Measurements from ENCODE around the gene FHIT. TPM values are rescaled to one million over a fixed set of nuclear protein-coding genes. Genes with fewer than 3 reads are reported as not detected.

FHIT gene
- total and polyA plus RNA-seq, 2 of the 4 experiments (the other 2 are of a cell fraction): 0.07 TPM; not detected in 1

DNA sequence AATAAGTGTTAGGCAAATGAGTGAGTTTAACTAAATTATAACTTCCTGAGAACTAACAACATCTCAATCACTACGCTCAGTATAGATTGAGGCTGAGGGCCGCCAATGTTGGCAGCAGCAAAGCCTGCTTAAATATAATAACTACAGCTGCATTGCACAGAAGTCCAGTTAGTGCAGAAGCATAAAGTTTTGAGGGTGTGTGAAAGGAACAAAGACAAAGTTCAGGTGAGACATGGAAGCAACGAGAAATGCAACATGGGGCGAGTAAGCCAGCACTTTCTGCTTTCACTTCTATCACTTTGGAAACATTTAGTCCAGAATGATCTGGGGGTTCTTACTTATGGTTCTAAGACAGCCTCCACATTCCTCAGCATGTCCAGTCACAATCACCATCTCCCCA lies 1149.1 kb downstream of the FHIT start:
- POLR2A ChIA-PET (ENCODE audit: unreplicated experiment): no interaction called here
- no peak overlapping the region for H3K56ac ChIP-seq (ENCODE audit: extremely low read depth, insufficient read depth, low read length)
- H4K8ac ChIP-seq (ENCODE audit: low read depth in 2 of 2, low read length in 2 of 2): no peak overlapping the region
- no peak overlapping the region for H3K27ac ChIP-seq (ENCODE audit: insufficient read depth, low read length)
- H4K20me1 ChIP-seq (ENCODE audit: insufficient read depth, low read length): no peaks in the 10 kb centered on the region
- ATAC-seq (ENCODE audit: low read depth) (no peak), DNase-seq (no peak)
- no TSS peak for BruUV-seq (replicated peaks)
- H2BK120ac ChIP-seq (ENCODE audit: low read depth, low read length): no peak overlapping the region
- H3K9ac ChIP-seq (ENCODE audit: low read depth, low read length): no peak overlapping the region
- no peak overlapping the region for H4K91ac ChIP-seq (ENCODE audit: insufficient read depth, low read depth, low read length)
- WGBS, 2 experiments (ENCODE audit: extremely low coverage in 2 of 2, insufficient read length in 1 of 2): no CpG with 5 or more reads among the region's 4 CpGs
- 0 out of 2 replicates have a peak, but pooled peaks cover 1% of the 10 kb centered on the region for H3K9me3 ChIP-seq (ENCODE audit: control insufficient read depth, insufficient read depth, low read length)
- TF ChIP-seq CHD1 (IDR thresholded peaks at IDR 0.05; ENCODE audit: low read depth, low read length) (no peak), FOS (IDR thresholded peaks at IDR 0.05; ENCODE audit: low read depth, low read length) (no peak), MAZ (IDR thresholded peaks at IDR 0.05; ENCODE audit: borderline replicate concordance, low read depth, low read length) (no peak), CEBPB (IDR thresholded peaks at IDR 0.05; ENCODE audit: low read depth, low read length) (no peak), RFX5 (IDR thresholded peaks at IDR 0.05; ENCODE audit: low read depth, low read length) (no peak), SMC3 (IDR thresholded peaks at IDR 0.05; ENCODE audit: low read depth, low read length) (no peak), BHLHE40 (IDR thresholded peaks at IDR 0.05; ENCODE audit: low read depth, low read length) (no peak), POLR2A (IDR thresholded peaks at IDR 0.05; ENCODE audit: low read depth, low read length) (no peak), MXI1 (IDR thresholded peaks at IDR 0.05; ENCODE audit: borderline replicate concordance, low read depth, low read length) (no peak), RAD21 (IDR thresholded peaks at IDR 0.05; ENCODE audit: low read length) (no peak), MAFK (IDR thresholded peaks at IDR 0.05; ENCODE audit: low read depth, low read length) (no peak), NFE2L2 (IDR thresholded peaks at IDR 0.05; ENCODE audit: low read depth, low read length) (no peak)
- TF ChIP-seq, protein P1, sequence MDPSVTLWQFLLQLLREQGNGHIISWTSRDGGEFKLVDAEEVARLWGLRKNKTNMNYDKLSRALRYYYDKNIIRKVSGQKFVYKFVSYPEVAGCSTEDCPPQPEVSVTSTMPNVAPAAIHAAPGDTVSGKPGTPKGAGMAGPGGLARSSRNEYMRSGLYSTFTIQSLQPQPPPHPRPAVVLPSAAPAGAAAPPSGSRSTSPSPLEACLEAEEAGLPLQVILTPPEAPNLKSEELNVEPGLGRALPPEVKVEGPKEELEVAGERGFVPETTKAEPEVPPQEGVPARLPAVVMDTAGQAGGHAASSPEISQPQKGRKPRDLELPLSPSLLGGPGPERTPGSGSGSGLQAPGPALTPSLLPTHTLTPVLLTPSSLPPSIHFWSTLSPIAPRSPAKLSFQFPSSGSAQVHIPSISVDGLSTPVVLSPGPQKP (IDR thresholded peaks at IDR 0.05; ENCODE audit: borderline replicate concordance, low read depth, low read length): no peak
- TF ChIP-seq, protein P2, sequence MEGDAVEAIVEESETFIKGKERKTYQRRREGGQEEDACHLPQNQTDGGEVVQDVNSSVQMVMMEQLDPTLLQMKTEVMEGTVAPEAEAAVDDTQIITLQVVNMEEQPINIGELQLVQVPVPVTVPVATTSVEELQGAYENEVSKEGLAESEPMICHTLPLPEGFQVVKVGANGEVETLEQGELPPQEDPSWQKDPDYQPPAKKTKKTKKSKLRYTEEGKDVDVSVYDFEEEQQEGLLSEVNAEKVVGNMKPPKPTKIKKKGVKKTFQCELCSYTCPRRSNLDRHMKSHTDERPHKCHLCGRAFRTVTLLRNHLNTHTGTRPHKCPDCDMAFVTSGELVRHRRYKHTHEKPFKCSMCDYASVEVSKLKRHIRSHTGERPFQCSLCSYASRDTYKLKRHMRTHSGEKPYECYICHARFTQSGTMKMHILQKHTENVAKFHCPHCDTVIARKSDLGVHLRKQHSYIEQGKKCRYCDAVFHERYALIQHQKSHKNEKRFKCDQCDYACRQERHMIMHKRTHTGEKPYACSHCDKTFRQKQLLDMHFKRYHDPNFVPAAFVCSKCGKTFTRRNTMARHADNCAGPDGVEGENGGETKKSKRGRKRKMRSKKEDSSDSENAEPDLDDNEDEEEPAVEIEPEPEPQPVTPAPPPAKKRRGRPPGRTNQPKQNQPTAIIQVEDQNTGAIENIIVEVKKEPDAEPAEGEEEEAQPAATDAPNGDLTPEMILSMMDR (conservative IDR thresholded peaks at IDR 0.05; ENCODE audit: low read depth, low read length): no peak
- TF ChIP-seq, protein P3, sequence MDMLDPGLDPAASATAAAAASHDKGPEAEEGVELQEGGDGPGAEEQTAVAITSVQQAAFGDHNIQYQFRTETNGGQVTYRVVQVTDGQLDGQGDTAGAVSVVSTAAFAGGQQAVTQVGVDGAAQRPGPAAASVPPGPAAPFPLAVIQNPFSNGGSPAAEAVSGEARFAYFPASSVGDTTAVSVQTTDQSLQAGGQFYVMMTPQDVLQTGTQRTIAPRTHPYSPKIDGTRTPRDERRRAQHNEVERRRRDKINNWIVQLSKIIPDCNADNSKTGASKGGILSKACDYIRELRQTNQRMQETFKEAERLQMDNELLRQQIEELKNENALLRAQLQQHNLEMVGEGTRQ (IDR thresholded peaks at IDR 0.05; ENCODE audit: low read depth, low read length): no peak
- CTCF ChIA-PET: no interaction called here
- intact Hi-C loops (cut with micrococcal nuclease) (no loop called here), in situ Hi-C loops (cut with MboI; ENCODE audit: low sequenced_read_pairs) (no loop called here), dilution Hi-C loops (cut with HindIII; ENCODE audit: low sequenced_read_pairs, unreplicated experiment) (no loop called here)
- H2AK9ac ChIP-seq (replicated peaks; ENCODE audit: low read depth, low read length, poor library complexity): no peak overlapping the region
- no peak overlapping the region for H3K18ac ChIP-seq (ENCODE audit: low read depth, low read length)
- no peak overlapping the region for H3K4ac ChIP-seq (ENCODE audit: low read depth, low read length)
- H2BK5ac ChIP-seq (ENCODE audit: low read depth, low read length, poor library complexity, severe bottlenecking): no peak overlapping the region
- no peak overlapping the region for H2BK15ac ChIP-seq (ENCODE audit: low read depth, low read length)
- no peak overlapping the region for H3K4me2 ChIP-seq (ENCODE audit: low read depth, low read length)
- no peaks in the 10 kb centered on the region for H3K36me3 ChIP-seq (ENCODE audit: control insufficient read depth, insufficient read depth, low read length)
- H4K5ac ChIP-seq (ENCODE audit: low read depth, low read length): no peak overlapping the region
- no peak overlapping the region for H2AFZ ChIP-seq (replicated peaks; ENCODE audit: low read length, poor library complexity)
- no peak overlapping the region for H3K14ac ChIP-seq (replicated peaks; ENCODE audit: low read depth, low read length)
- H2AK5ac ChIP-seq (ENCODE audit: low read depth, low read length): no peak overlapping the region
- H3K9me1 ChIP-seq (ENCODE audit: insufficient read depth, low read length): no peaks in the 10 kb centered on the region
- no peaks in the 10 kb centered on the region for H3K79me1 ChIP-seq (ENCODE audit: low read depth in 1 of 2, low read length in 2 of 2)
- H2BK20ac ChIP-seq (ENCODE audit: low read depth, low read length): no peak overlapping the region
- no peaks in the 10 kb centered on the region for H3K4me1 ChIP-seq (ENCODE audit: control insufficient read depth, insufficient read depth, low read length)
- no peak overlapping the region for H3K4me3 ChIP-seq (ENCODE audit: insufficient read depth, low read depth, low read length)
- H3K27me3 ChIP-seq (ENCODE audit: control insufficient read depth, insufficient read depth, low read length): no peaks in the 10 kb centered on the region
- H3K23ac ChIP-seq (ENCODE audit: low read depth, low read length): no peak overlapping the region
